Measurements from ENCODE around the gene SRXN1. TPM values are rescaled to one million over a fixed set of nuclear protein-coding genes. Genes with fewer than 3 reads are reported as not detected.

SRXN1 gene
- polyA plus RNA-seq, 2 of the 4 experiments (the other 2 are of a cell fraction), result 183 to 262 TPM

- ATAC-seq, result peak in 1 of 2 experiments; percentile 65; a peak in 3 of 6 replicates
Measured at GRCh38 chr20:672963-673602, 20.1 kb upstream of the SRXN1 start.

DNA sequence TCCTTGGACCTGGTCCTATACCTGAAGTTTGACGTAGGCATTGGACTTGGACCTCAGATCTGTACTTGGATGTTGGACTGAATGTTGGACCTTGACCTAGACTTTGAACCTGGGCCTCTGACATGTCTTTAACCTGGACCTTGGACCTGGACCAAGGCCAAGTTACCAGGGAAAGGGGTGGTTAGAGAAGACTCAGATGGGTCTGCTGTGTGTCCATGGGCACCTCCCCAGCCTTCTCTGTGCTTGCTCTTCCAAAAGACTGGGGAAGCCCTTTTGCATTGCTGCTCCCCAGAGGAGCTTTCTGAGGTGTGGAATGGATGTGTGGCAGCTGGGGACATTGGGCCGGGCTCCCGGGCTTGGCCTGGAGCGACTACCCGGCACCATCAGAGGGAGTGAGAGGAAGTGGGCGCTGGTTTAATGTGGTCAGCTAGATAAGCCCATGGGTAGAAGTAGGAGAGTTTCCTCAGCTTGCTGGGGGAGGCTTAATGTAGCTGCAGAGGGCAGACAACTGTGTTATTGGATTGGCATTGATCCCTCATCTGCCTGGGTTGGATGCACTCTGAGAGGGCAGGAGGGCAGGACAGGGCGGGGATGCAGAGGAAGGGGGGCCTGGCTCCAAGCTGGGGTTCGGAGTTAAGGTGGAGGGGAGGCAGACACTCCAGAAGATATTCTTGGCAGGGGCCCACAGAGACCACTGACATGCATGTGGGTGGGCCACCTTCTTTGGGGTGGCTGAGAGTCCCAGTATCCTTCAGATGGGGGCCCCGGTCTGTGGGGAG lies 18.4 kb upstream of the SRXN1 start:
- DNase-seq (ENCODE audit: low read depth in 1 of 2, low spot score in 1 of 2) (no peak), ATAC-seq (no peak), FAIRE-seq (no peak)
- CTCF ChIA-PET, result interaction anchor here (1.0 to 6.8 kb wide), 7 partner anchors 11 to 109 kb away, joined by 3 to 60 read pairs (median 4); no protein-coding TSS in a partner anchor
- peak; percentile 1 for TF ChIP-seq ZFP36 (IDR thresholded peaks at IDR 0.05; ENCODE audit: borderline replicate concordance, partially characterized antibody)
- TF ChIP-seq POLR2AphosphoS2 (conservative IDR thresholded peaks at IDR 0.05; ENCODE audit: low read length), result no peak
- POLR2A ChIA-PET, result no interaction called here
- Histone ChIP-seq H3K4me2 (no peak overlapping the region), H3K4me1 (peaks cover 30% of the 10 kb centered on the region), H3K9me3 (no peaks in the 10 kb centered on the region), H3K27ac (no peak overlapping the region), H3K4me3 (no peak overlapping the region)
- 59% methylated on average over 9 of the region's 9 CpGs for WGBS (ENCODE audit: missing lambda C conversion rate)

More at GRCh38 chr20:672963-673602, 20.1 kb upstream of the SRXN1 start:
- Histone ChIP-seq H3K4me2 (no peak overlapping the region), H3K4me1 (peaks cover 19% of the 10 kb centered on the region), H3K27ac (no peak overlapping the region), H3K4me3 (no peak overlapping the region), H3K9me3 (no peaks in the 10 kb centered on the region)
- ChIA-PET CTCF (interaction anchor here (1.0 to 4.4 kb wide), 7 partner anchors 10 to 110 kb away, joined by 3 to 29 read pairs (median 5); no protein-coding TSS in a partner anchor), POLR2A (no interaction called here)
- FAIRE-seq (no peak), DNase-seq (ENCODE audit: low read depth in 1 of 2, low spot score in 1 of 2) (peak; percentile 47 to 65)
- peak; percentile 92 for TF ChIP-seq KDM1A (IDR thresholded peaks at IDR 0.05; ENCODE audit: low read depth)
- 0 out of 2 replicates have a peak, but pooled peaks have one; percentile 50 for TF ChIP-seq HDAC2 (IDR thresholded peaks at IDR 0.05)
- no peak for TF ChIP-seq ZSCAN20 (CRISPR knock-in tag; IDR thresholded peaks at IDR 0.05)
- no peak for TF ChIP-seq MAX (IDR thresholded peaks at IDR 0.05)
- TF ChIP-seq HOXA7 (CRISPR knock-in tag; IDR thresholded peaks at IDR 0.05), result no peak
- TF ChIP-seq RFX5 (IDR thresholded peaks at IDR 0.05), result no peak
- peak in 1 of 2 experiments; percentile 29; a peak in 2 of 5 replicates for TF ChIP-seq RAD21 (conservative IDR thresholded peaks at IDR 0.05 in 1 of 2, IDR thresholded peaks at IDR 0.05 in 1 of 2)
- peak; percentile 25; the same call in 1 of the 3 replicates for TF ChIP-seq CTCF (IDR thresholded peaks at IDR 0.05)
- TF ChIP-seq ZFP36 (IDR thresholded peaks at IDR 0.05; ENCODE audit: borderline replicate concordance, partially characterized antibody), result peak; percentile 83
- no peak for TF ChIP-seq HEYL (CRISPR knock-in tag; IDR thresholded peaks at IDR 0.05)
- WGBS (ENCODE audit: missing lambda C conversion rate), result 47% methylated on average over 5 of the region's 7 CpGs

DNA sequence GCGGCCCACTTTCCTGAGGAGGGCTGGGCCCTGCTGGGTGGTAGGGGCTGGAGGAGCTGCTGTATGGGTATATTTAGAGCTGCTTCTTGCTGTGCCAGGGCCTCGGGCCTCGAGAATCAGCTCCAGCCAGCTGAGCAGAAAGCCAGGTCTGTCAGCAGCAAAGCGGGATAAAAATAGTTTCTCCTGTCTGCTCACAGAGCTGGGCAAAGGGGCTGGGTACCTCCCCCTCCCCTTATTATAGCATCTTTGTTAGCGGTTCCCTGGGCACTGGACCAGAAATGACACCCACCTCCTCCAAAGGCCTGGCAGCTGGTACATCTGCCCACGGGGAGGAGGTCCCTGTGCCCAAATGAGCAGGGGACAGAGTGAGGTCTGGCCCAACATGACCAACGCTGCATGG lies 16.6 kb upstream of the SRXN1 start:
- H3K4me1 ChIP-seq, result peaks cover 25% of the 10 kb centered on the region; the same call in 2 of the 3 replicates
- no peak for FAIRE-seq
- no peak overlapping the region for H3K4me3 ChIP-seq
- no peak for ATAC-seq
- no peak for DNase-seq (ENCODE audit: low read depth in 1 of 2, low spot score in 1 of 2)
- H3K9me3 ChIP-seq, result no peaks in the 10 kb centered on the region
- CTCF ChIA-PET, result interaction anchor here (0.7 to 6.8 kb wide), 16 partner anchors 8 to 108 kb away, joined by 3 to 60 read pairs (median 5); partner anchors contain the start of gene SCRT2
- no peak overlapping the region for H3K4me2 ChIP-seq
- H3K27ac ChIP-seq, result no peak overlapping the region
- 82% methylated on average over 7 of the region's 7 CpGs for WGBS (ENCODE audit: missing lambda C conversion rate)
- POLR2A ChIA-PET, result no interaction called here
- TF ChIP-seq CTCF (IDR thresholded peaks at IDR 0.05) (no peak), ESRRA (IDR thresholded peaks at IDR 0.05; ENCODE audit: borderline replicate concordance, low read length) (no peak), EHF (CRISPR knock-in tag; IDR thresholded peaks at IDR 0.05) (no peak), TFCP2L1 (CRISPR knock-in tag; IDR thresholded peaks at IDR 0.05) (no peak), FOXS1 (CRISPR knock-in tag; IDR thresholded peaks at IDR 0.05) (no peak), JUNB (IDR thresholded peaks at IDR 0.05) (no peak), FOSB (CRISPR knock-in tag; IDR thresholded peaks at IDR 0.05) (no peak), RARB (CRISPR knock-in tag; IDR thresholded peaks at IDR 0.05) (no peak), CBX8 (IDR thresholded peaks at IDR 0.05) (no peak), MAZ (IDR thresholded peaks at IDR 0.05; ENCODE audit: borderline replicate concordance, low read depth, low read length) (no peak), RNF2 (IDR thresholded peaks at IDR 0.05; ENCODE audit: borderline replicate concordance, low read depth) (no peak), RFX5 (IDR thresholded peaks at IDR 0.05) (no peak), HOXB13 (CRISPR knock-in tag; IDR thresholded peaks at IDR 0.05; ENCODE audit: low read depth) (no peak), ZC3H11A (IDR thresholded peaks at IDR 0.05) (no peak), KDM5A (IDR thresholded peaks at IDR 0.05) (no peak), CHD4 (IDR thresholded peaks at IDR 0.05; ENCODE audit: borderline replicate concordance) (no peak)
- TF ChIP-seq, protein P1, sequence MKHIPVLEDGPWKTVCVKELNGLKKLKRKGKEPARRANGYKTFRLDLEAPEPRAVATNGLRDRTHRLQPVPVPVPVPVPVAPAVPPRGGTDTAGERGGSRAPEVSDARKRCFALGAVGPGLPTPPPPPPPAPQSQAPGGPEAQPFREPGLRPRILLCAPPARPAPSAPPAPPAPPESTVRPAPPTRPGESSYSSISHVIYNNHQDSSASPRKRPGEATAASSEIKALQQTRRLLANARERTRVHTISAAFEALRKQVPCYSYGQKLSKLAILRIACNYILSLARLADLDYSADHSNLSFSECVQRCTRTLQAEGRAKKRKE (CRISPR knock-in tag; IDR thresholded peaks at IDR 0.05; ENCODE audit: low read depth), result no peak
- TF ChIP-seq, protein P2, sequence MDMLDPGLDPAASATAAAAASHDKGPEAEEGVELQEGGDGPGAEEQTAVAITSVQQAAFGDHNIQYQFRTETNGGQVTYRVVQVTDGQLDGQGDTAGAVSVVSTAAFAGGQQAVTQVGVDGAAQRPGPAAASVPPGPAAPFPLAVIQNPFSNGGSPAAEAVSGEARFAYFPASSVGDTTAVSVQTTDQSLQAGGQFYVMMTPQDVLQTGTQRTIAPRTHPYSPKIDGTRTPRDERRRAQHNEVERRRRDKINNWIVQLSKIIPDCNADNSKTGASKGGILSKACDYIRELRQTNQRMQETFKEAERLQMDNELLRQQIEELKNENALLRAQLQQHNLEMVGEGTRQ (IDR thresholded peaks at IDR 0.05), result no peak

Data from A549 (cell line).